K562 (cell line): Measurements from ENCODE around the gene NUP153. TPM values are rescaled to one million over a fixed set of nuclear protein-coding genes. Genes with fewer than 3 reads are reported as not detected.

ENCODE experiments used
- BCOR ChIP-seq: fragments of 450-650 bp; IDR thresholded peaks from 2 replicates; pipeline ENCODE4 v1.6.1; 2016
- C11orf30 ChIP-seq: fragments of 450-650 bp; IDR thresholded peaks from 2 replicates; pipeline ENCODE4 v1.6.1; 2016; ENCODE audit warnings: low read depth, mild to moderate bottlenecking
- CBFB ChIP-seq: sonication (generic); formaldehyde crosslinking; IDR thresholded peaks from 2 replicates; pipeline ENCODE4 v1.4.0; 2020; ENCODE audit warnings: mild to moderate bottlenecking, missing genetic modification reagents
- ELK1 ChIP-seq: sonication (generic); formaldehyde crosslinking; IDR thresholded peaks from 2 replicates; pipeline ENCODE4 v1.8.1; 2022; ENCODE audit warnings: missing genetic modification reagents
- FUS ChIP-seq: fragments of 200-400 bp; formaldehyde crosslinking; optimal IDR thresholded peaks from 2 replicates; pipeline ENCODE3; 2017; ENCODE audit warnings: low read depth, low read length
- HDAC1 ChIP-seq, 2 experiments: fragments of 450-650 bp; IDR thresholded peaks; 2 replicates each; pipeline ENCODE4 v1.6.1; 2016 to 2017; ENCODE audit warnings: inconsistent platforms in 1 of 2, mild to moderate bottlenecking in 1 of 2, moderate library complexity in 1 of 2
- MAFG ChIP-seq: fragments of 450-650 bp; conservative IDR thresholded peaks from 2 replicates; pipeline ENCODE4 v1.6.1; 2016; ENCODE audit warnings: missing genetic modification characterization, missing compliant biosample characterization
- MYBL2 ChIP-seq, 2 experiments: fragments of 450-650 bp in 1 of 2; sonication (generic) in 1 of 2; formaldehyde crosslinking in 1 of 2; IDR thresholded peaks; 2 replicates each; pipeline versions ENCODE4 v1.6.1 to v1.8.1; 2017 to 2022; ENCODE audit warnings: borderline replicate concordance in 1 of 2, inconsistent platforms in 1 of 2, low read depth in 1 of 2, mild to moderate bottlenecking in 1 of 2, missing genetic modification reagents in 1 of 2, moderate library complexity in 1 of 2
- MYNN ChIP-seq, 2 experiments: sonication (generic); formaldehyde crosslinking in 1 of 2; IDR thresholded peaks; 2 replicates each; pipeline versions ENCODE4 v1.5.0 to v1.6.1; 2016 to 2020; ENCODE audit warnings: antibody characterized with exemption in 1 of 2, missing genetic modification reagents in 1 of 2
- NCOA2 ChIP-seq, 2 experiments: fragments of 450-650 bp; IDR thresholded peaks; 2 replicates each; pipeline ENCODE4 v1.6.1; 2018; ENCODE audit warnings: mild to moderate bottlenecking in 2 of 2, moderate library complexity in 1 of 2; ENCODE audit not compliant: partially characterized antibody in 2 of 2
- NFE2 ChIP-seq: IDR thresholded peaks from 2 replicates; pipeline ENCODE4 v1.6.1; 2014; ENCODE audit warnings: antibody characterized with exemption, low read depth
- POLR2H ChIP-seq: IDR thresholded peaks from 2 replicates; pipeline ENCODE4 v1.6.1; 2016; ENCODE audit warnings: missing genetic modification characterization, low read depth, mild to moderate bottlenecking, control low read depth, missing compliant biosample characterization, moderate library complexity
- PTTG1 ChIP-seq: fragments of 450-650 bp; IDR thresholded peaks from 2 replicates; pipeline ENCODE4 v1.6.1; 2016; ENCODE audit warnings: low read depth, mild to moderate bottlenecking, missing genetic modification characterization, missing compliant biosample characterization
- STAG1 ChIP-seq: sonication (generic); formaldehyde crosslinking; IDR thresholded peaks from 2 replicates; pipeline ENCODE4 v1.5.0; 2020; ENCODE audit warnings: missing genetic modification reagents, borderline replicate concordance
- TRIM24 ChIP-seq, 2 experiments: fragments of 450-650 bp; IDR thresholded peaks; 2 replicates each; pipeline ENCODE4 v1.6.1; 2016
- ZBTB33 ChIP-seq: sonication (generic); formaldehyde crosslinking; IDR thresholded peaks from 2 replicates; pipeline ENCODE4 v1.8.1; 2023; ENCODE audit warnings: mild to moderate bottlenecking, missing genetic modification reagents
- ZFPM2 ChIP-seq: fragments of 250-450 bp; sonication (Bioruptor Pico); IDR thresholded peaks from 2 replicates; pipeline ENCODE4 v1.5.1; 2022; ENCODE audit warnings: mild to moderate bottlenecking
- ZNF143 ChIP-seq: sonication (generic); formaldehyde crosslinking; IDR thresholded peaks from 2 replicates; pipeline ENCODE4 v1.9.0; 2022; ENCODE audit warnings: mild to moderate bottlenecking, missing genetic modification reagents
- ZNF24 ChIP-seq: fragments of 450-650 bp; IDR thresholded peaks from 2 replicates; pipeline ENCODE4 v1.6.1; 2016
- ZNF280B ChIP-seq: fragments of 250-450 bp; sonication (Bioruptor Pico); IDR thresholded peaks from 2 replicates; pipeline ENCODE4 v1.5.1; 2021; ENCODE audit warnings: mild to moderate bottlenecking
- ZNF354B ChIP-seq: fragments of 250-450 bp; sonication (Bioruptor Pico); IDR thresholded peaks from 2 replicates; pipeline ENCODE4 v1.4.0; 2020
- ZNF436 ChIP-seq: fragments of 250-450, 450-650 bp; sonication (Bioruptor Pico); formaldehyde crosslinking; IDR thresholded peaks from 2 replicates; pipeline ENCODE4 v1.7.0; 2020; ENCODE audit warnings: mild to moderate bottlenecking
- ZNF668 ChIP-seq: fragments of 250-450 bp; sonication (Bioruptor Pico); IDR thresholded peaks from 2 replicates; pipeline ENCODE4 v1.8.0; 2022; ENCODE audit warnings: mild to moderate bottlenecking, inconsistent platforms
- ZNF766 ChIP-seq: fragments of 200-800 bp; sonication (Bioruptor generic); conservative IDR thresholded peaks from 2 replicates; pipeline ENCODE4 v1.6.1; 2016; ENCODE audit warnings: missing genetic modification characterization, missing compliant biosample characterization
- polyA plus RNA-seq, 8 experiments: library from polyadenylated mRNA; depleted of rRNA in 4 of 8; stranded (reverse) in 5 of 8; unstranded in 3 of 8; fragments of >200 nt; fragmentation: Nextera tagmentation in 2 of 8; fragmentation: Illumina TruSeq in 1 of 8; extraction: Ambion mirVana in 2 of 8; extraction: Trizol in 1 of 8; gene quantifications; 2 replicates each; pipeline versions ENCODE4 v1.2.1 to v1.2.3, GENCODE V29; 2011 to 2014; ENCODE audit warnings: inconsistent platforms in 1 of 8, missing spikeins in 1 of 8
- total RNA-seq, 7 experiments: library from RNA; depleted of rRNA in 6 of 7; stranded (reverse); fragments of >200 nt in 6 of 7; fragmentation: Illumina TruSeq in 2 of 7; extraction: Trizol in 2 of 7; gene quantifications; 2 replicates each; pipeline versions ENCODE4 v1.2.1 to v1.2.3, GENCODE V29; 2011 to 2021; ENCODE audit warnings: low replicate concordance in 1 of 7

The NUP153 gene
- total and polyA plus RNA-seq, 9 of the 15 experiments (the other 6 are each of a cell fraction or from before 2014, with no cell fraction given): 21.9 to 110 (median 84.8) TPM

- TF ChIP-seq ZNF280B (peak; percentile 84; the same call in 1 of the 2 replicates), POLR2H (tag) (no peak), MYNN (IDR thresholded peaks at IDR 0.05) (no peak), MYNN (CRISPR knock-in tag; IDR thresholded peaks at IDR 0.05) (no peak), MYBL2 (IDR thresholded peaks at IDR 0.05; ENCODE audit: low read depth) (no peak), MYBL2 (CRISPR knock-in tag; IDR thresholded peaks at IDR 0.05; ENCODE audit: borderline replicate concordance) (no peak), HDAC1 (IDR thresholded peaks at IDR 0.05) (0 out of 4 replicates have a peak, but pooled peaks of 1 of the 2 experiments have one; percentile 23), C11orf30 (no peak), PTTG1 (no peak), ELK1 (no peak), STAG1 (CRISPR knock-in tag) (no peak), ZNF354B (CRISPR knock-in tag) (no peak), NFE2 (peak; percentile 39; the same call in 1 of the 2 replicates), ZBTB33 (no peak), ZNF668 (CRISPR knock-in tag) (no peak), TRIM24 (IDR thresholded peaks at IDR 0.05) (peak; percentile 92 to 94), FUS (no peak), ZNF766 (no peak), ZNF143 (CRISPR knock-in tag) (no peak), ZNF24 (no peak), MAFG (tag) (0 out of 2 replicates have a peak, but pooled peaks have one; percentile 26), ZNF436 (CRISPR knock-in tag) (no peak), ZFPM2 (no peak), NCOA2 (IDR thresholded peaks at IDR 0.05; ENCODE audit: partially characterized antibody in 2 of 2) (no peak), BCOR (no peak), CBFB (CRISPR knock-in tag) (no peak)
Measured at GRCh38 chr6:17737704-17738252, 31.1 kb upstream of the NUP153 start (continued).
